GM10847 (cell line): ENCODE measurements around the gene MCU.

Experiments used
- POLR2A ChIP-seq: IDR thresholded peaks from 2 replicates; pipeline ENCODE4 v1.6.1; 2011; ENCODE audit not compliant: insufficient read length; ENCODE audit errors: extremely low read depth

Gene MCU

GRCh38 chr10:72831696-72832409 is 139.9 kb downstream of the MCU start:
- no peak for TF ChIP-seq POLR2A

DNA sequence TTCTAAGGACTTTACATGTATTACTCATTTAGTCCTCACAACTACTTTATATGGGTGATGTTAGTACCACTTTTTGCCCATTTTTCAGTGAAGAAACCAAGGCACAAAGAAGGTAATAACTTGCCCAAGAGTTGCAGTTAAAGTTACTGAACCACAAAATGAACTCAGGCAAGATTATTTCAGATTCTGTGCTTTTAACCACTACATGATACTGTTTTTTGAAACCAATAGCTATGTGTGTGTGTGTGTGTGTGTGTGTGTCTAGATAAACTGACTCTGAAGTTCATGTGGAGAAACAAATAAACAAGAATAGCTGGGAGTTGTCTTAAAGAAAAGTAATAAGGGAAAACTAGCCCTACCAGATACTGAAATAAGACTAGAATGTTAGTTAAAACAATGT is 140.8 kb downstream of the MCU start:
- no peak for TF ChIP-seq POLR2A

DNA sequence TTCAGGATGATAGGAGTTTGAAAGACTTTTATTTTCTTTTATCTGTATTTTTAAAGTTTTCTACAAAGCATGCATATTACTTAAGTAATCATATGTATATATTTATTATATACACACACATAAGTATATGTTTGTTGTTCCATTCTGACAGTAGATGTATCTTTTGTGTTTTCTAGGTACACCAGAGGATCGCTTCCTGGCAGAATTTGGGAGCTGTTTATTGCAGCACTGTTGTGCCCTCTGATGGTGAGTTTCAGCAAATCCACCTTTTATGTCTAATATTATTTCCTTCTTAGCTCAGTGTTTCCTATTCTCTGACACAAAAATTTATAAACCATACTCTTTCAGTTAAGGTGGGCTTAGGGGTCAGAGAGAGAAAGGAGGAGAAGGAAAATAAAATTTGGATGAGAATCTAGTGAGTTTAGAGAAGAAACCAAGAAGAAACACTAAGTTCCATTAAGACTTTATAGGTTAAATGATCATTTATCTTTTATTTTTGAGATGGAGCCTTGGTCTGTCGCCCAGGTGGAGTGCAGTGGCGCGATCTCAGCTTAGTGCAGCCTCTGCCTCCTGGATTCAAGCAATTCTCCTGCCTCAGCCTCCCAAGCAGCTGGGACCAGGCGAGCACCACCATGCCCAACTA is 142.4 kb downstream of the MCU start:
- TF ChIP-seq POLR2A: no peak

DNA sequence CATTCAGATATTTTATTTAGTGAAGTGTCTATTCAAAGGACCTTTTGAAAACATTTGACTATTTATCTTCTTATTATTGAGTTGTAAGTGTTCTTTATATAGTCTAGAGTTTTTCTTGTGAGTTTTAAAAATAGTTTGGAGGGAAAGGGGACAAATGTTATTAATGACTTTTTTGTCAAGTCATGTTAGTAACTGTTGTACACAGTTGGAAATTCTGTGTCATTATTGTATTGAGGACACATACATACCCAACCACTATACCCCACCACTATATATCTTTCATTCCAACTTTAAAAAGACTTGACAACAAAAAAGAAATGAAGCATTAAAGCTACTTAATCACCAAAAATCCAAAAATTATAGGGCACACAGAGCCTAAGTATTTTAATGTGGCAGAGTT is 148.4 kb downstream of the MCU start:
- TF ChIP-seq POLR2A: no peak

DNA sequence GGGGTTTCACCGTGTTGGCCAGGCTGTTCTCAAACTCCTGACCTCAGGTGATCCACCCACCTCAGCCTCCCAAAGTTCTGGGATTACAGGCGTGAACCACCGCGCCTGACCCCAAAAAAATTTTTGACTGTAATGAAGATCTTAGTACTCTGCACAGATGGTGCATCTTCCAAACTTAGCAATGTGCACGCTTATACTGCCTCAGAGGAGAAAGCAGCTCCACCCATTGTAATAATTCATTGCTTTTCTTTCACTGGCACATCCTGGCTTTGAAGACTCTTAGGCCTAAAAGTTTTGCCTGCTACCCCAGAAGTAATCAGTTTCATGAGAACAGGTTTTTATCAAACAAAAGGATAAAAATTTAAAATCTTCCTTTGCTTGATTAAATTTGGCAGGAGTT is 149.5 kb downstream of the MCU start:
- no peak for TF ChIP-seq POLR2A

GRCh38 chr10:72842164-72842563 is 150.2 kb downstream of the MCU start:
- no peak for TF ChIP-seq POLR2A

DNA sequence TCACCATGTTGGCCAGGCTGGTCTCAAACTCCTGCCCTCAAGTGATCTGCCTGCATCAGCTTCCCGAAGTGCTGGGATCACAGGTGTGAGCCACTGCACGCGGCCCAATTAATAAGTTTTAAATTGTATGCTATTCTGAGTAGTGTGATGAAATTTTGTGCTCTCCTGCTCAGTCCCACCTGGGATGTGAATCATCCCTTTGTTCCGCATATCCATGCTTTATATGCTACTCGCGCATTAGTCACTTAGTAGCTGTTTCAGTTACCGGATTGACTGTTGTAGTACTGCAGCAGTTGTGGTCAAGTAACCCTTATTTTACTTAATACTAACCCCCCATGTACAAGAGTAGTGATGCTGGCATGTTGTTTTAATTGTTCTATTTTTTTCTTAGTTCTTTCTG is 154.3 kb downstream of the MCU start:
- no peak for TF ChIP-seq POLR2A

DNA sequence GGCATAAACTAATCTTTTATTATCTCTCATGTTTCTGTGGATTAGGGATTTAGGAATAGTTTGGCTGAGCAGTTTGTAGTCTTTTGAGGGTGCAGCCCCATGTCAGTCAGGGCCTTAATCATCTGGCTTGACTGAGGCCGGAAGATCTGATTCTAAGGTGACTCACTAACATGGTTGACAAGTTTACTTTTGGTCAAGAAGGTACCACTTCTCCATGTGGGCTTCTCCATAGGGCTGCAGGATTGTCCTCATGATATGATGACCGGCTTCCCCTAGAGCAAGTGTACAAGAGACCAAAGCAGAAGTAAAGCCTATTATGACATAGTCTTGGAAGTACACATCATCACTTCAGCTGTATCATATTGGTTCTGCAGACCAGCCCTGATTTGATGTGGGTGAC is 155.7 kb downstream of the MCU start:
- no peak for TF ChIP-seq POLR2A

GRCh38 chr10:72850861-72851260 is 158.9 kb downstream of the MCU start:
- TF ChIP-seq POLR2A: no peak

DNA sequence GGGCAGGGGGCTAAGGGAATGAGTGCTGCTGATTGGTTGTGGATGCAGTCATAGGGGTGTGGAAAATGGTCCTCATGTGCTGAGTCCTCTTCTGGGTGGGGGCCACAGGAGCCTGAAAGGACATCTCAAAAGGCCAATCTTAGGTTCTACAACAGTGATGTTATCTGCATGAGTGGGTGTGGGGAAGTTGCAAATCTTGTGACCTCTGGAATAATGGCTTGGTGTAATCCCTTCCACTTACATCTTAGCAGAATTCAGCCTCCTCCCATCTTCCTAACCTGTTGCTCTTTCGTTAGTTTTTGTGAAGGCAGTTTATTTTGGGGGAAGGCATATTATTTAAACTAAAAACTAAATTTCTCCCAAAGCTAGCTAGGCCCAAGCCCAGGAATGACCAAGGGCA is 159.6 kb downstream of the MCU start:
- no peak for TF ChIP-seq POLR2A

- TF ChIP-seq POLR2A: no peak
Measured at GRCh38 chr10:72852508-72852907, 160.6 kb downstream of the MCU start.

- no peak for TF ChIP-seq POLR2A
Measured at GRCh38 chr10:72855129-72855528, 163.2 kb downstream of the MCU start.

- TF ChIP-seq POLR2A: no peak
Measured at GRCh38 chr10:72855790-72856189, 163.8 kb downstream of the MCU start.

GRCh38 chr10:72858067-72858466 is 166.1 kb downstream of the MCU start:
- no peak for TF ChIP-seq POLR2A

DNA sequence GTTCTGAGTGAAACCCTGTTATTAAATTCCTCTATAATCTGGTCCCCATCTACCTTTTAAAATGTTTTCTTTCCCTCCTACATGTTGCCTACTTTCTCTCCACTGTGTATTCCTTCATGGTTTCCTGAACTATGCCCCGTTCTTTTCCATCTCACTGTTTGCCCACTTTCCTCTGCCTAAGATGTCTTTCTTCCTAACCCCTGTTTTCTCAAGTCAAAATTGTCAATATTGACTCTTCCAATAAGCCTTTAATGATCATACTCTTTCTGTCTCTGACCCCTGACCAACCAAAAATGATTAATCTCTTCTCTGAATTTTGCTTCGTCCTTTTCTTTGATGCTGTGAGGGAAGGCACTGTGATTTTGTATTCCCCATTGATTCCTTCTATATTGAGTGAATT is 171.0 kb downstream of the MCU start:
- no peak for TF ChIP-seq POLR2A

DNA sequence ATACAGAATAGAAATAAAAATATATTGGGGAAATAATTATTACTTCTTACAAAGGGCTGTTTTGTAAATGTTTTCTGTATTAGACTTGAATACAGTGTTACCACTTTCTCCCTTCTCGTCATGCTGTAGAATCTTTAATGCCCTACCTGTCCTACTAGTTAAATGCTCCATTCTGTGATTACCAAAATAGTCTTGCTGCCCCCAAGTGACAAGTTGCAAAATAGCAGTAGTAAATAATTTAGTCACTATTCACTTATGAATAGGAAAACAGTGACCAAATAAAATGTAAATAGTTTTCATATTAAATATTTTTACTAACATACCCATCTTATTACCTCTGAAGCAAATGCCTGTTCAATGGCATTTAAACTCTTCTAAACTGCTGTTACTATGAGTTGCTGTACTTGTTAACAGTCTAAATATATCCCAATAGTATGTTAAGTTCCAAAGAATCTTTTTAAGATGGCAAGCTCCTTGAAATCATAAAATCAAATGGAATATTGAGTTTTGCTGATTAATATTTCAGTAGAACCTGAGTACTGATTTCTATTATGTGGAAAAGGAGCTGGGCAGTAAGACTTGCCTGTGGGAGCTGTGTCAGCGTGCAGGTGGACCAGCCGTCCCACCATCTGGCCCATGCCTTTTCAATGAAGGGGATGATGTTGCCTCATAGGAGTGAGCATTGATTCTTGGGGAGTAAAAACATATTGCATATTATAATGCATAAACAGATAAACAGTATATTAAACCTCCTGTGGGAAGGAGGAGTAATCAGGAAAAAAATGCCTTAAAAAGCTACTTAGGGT is 183.5 kb downstream of the MCU start:
- no peak for TF ChIP-seq POLR2A
